Activated CD4-positive, alpha-beta memory T cell treated with anti-CD3 and anti-CD28 coated beads for 36 hours (primary cell): ENCODE results near the gene ANKRD12. TPM values are rescaled to one million over a fixed set of nuclear protein-coding genes. Genes with fewer than 3 reads are reported as not detected.

Experiments
- CTCF ChIA-PET: fragments of 350-600 bp; sonication (Branson Sonifier 250); formaldehyde crosslinking; loops from one replicate; lab custom pipeline; 2021; ENCODE audit warnings: antibody characterized with exemption, inconsistent platforms; lab: Charles Lee
- POLR2A ChIA-PET: fragments of 350-600 bp; sonication (Branson Sonifier 250); formaldehyde crosslinking; loops from one replicate; lab custom pipeline; 2021; ENCODE audit warnings: antibody characterized with exemption; lab: Charles Lee
- DNase-seq: peaks from one replicate; pipeline ENCODE4 v3.0.0-alpha.2; 2020
- H3K27ac Mint-ChIP-seq: one replicate; pipeline ENCODE4 v1.8.0; 2021; ENCODE audit warnings: mixed read lengths
- H3K27me3 Mint-ChIP-seq: one replicate; pipeline ENCODE4 v1.8.0; 2021; ENCODE audit warnings: mixed read lengths
- H3K36me3 Mint-ChIP-seq: one replicate; pipeline ENCODE4 v1.8.0; 2021; ENCODE audit warnings: mixed read lengths
- H3K4me1 Mint-ChIP-seq: one replicate; pipeline ENCODE4 v1.8.0; 2021; ENCODE audit warnings: low read depth, mixed read lengths
- H3K4me3 Mint-ChIP-seq: one replicate; pipeline ENCODE4 v1.8.0; 2021; ENCODE audit warnings: mild to moderate bottlenecking, mixed read lengths
- H3K9me3 Mint-ChIP-seq: one replicate; pipeline ENCODE4 v1.8.0; 2021; ENCODE audit warnings: mixed read lengths
- intact Hi-C: fragments of 100-400 bp; cut with micrococcal nuclease; formaldehyde crosslinking; loops from one replicate; pipeline ENCODE4 v1.15.1; 2023
- total RNA-seq, 2 experiments: library from RNA; stranded (reverse); gene quantifications; one replicate each; pipeline ENCODE4 v1.2.3, GENCODE V29; 2021

The ANKRD12 gene
- total RNA-seq, 2 experiments from 2014 or later, result 77.8 to 83.9 TPM

- Mint-ChIP-seq H3K4me1 (peaks cover 58% of the 10 kb centered on the region), H3K27me3 (no peaks in the 10 kb centered on the region), H3K27ac (peak overlapping the region; percentile 95), H3K36me3 (peaks cover 76% of the 10 kb centered on the region), H3K9me3 (no peaks in the 10 kb centered on the region), H3K4me3 (peak overlapping the region; percentile 90)
- DNase-seq, result no peak
- POLR2A ChIA-PET, result interaction anchor here (1.0 to 8.0 kb wide), 8 partner anchors 11 to 35 kb away, joined by 3 to 178 read pairs (median 55); partner anchors contain the start of gene ANKRD12
- CTCF ChIA-PET, result interaction anchor here (1.3 to 4.7 kb wide), 3 partner anchors 11 to 411 kb away, joined by 3 to 28 read pairs (median 11); no protein-coding TSS in a partner anchor
- intact Hi-C loops, result no loop called here
Observed at GRCh38 chr18:9105420-9105819, 31.2 kb upstream of the ANKRD12 start.

DNA sequence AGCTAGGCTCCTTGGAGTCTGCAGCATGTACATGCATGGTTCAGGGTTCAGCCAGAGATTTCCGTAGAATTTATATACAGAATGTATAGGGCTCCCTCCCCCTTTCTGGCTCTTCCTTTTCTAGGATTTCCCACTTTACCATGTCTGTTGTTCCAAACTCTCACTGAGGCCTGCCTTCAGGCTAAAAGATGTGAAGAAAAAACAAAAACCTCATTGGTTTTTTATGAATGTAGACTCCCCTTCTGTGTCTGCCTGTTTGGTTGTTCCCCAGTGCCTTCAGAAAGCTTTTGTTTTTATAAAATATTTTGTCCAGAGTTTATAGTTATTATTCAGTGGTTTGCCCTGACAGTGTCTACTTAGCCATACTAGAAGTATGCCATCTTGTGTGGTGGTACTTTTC lies 30.5 kb upstream of the ANKRD12 start:
- no peaks in the 10 kb centered on the region for H3K9me3 Mint-ChIP-seq
- peak overlapping the region; percentile 90 for H3K4me3 Mint-ChIP-seq
- CTCF ChIA-PET, result interaction anchor here (0.7 to 4.7 kb wide), 4 partner anchors 10 to 410 kb away, joined by 3 to 28 read pairs (median 7); no protein-coding TSS in a partner anchor
- intact Hi-C loops, result loop anchor here (2.0 kb wide), 1 partner anchor 15 kb away; no protein-coding TSS in a partner anchor
- H3K4me1 Mint-ChIP-seq, result peaks cover 62% of the 10 kb centered on the region
- POLR2A ChIA-PET, result interaction anchor here (1.0 to 8.0 kb wide), 8 partner anchors 10 to 34 kb away, joined by 4 to 178 read pairs (median 55); partner anchors contain the start of gene ANKRD12
- H3K36me3 Mint-ChIP-seq, result peaks cover 82% of the 10 kb centered on the region
- no peaks in the 10 kb centered on the region for H3K27me3 Mint-ChIP-seq
- DNase-seq, result no peak
- peak overlapping the region; percentile 95 for H3K27ac Mint-ChIP-seq

DNA sequence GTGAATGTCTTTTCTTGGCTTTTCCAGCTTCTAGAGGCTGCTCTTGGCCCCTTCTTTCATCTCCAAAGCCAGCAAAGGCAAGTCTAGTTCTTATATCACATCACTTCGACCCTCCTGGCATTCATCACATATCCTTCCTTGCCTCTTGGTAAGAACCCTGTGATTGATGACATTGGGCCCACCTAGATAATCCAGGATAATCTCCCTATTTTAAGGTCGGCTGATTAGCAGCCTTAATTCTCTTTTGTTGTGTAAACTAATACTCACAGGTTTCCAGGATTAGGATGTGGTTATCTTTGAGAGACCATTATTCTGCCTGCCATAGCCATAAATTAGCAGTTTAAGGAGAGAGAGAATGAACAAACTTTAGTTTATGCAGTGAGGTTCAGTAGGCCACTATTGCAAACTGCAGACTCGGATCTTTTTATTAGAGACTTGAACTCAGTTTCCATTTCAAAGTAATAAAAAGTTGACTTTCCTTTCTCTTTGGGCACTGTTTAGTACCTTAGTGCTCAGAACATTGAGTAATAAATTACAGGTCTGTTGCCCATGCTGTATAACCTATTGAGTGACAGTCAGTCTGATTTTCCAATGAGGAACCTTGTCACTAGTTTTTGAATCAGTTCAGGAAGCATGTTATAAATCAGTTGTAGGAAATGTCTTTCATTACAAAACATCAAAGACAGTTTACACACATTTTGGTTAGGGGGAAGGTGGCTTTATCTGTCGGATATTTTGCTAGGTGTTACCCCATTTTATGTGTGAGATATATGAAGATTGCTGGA lies 29.6 kb upstream of the ANKRD12 start:
- H3K4me3 Mint-ChIP-seq, result peak overlapping the region; percentile 90
- H3K9me3 Mint-ChIP-seq, result no peaks in the 10 kb centered on the region
- H3K27ac Mint-ChIP-seq, result peak overlapping the region; percentile 95
- no peaks in the 10 kb centered on the region for H3K27me3 Mint-ChIP-seq
- ChIA-PET POLR2A (interaction anchor here (1.0 to 8.4 kb wide), 14 partner anchors 9 to 33 kb away, joined by 3 to 178 read pairs (median 27); partner anchors contain the start of gene ANKRD12), CTCF (interaction anchor here (0.7 to 4.7 kb wide), 2 partner anchors 10 to 296 kb away, joined by 3 to 28 read pairs; no protein-coding TSS in a partner anchor)
- H3K4me1 Mint-ChIP-seq, result peaks cover 60% of the 10 kb centered on the region
- DNase-seq, result no peak
- peaks cover 85% of the 10 kb centered on the region for H3K36me3 Mint-ChIP-seq
- intact Hi-C loops, result loop anchor here (2.0 kb wide), 1 partner anchor 16 kb away; no protein-coding TSS in a partner anchor

- CTCF ChIA-PET, result interaction anchor here (0.7 to 1.7 kb wide), 4 partner anchors 10 to 36 kb away, joined by 3 to 6 read pairs (median 4); no protein-coding TSS in a partner anchor
- intact Hi-C loops, result no loop called here
- H3K27me3 Mint-ChIP-seq, result no peaks in the 10 kb centered on the region
- DNase-seq, result no peak
- POLR2A ChIA-PET, result interaction anchor here (0.7 to 8.4 kb wide), 11 partner anchors 9 to 84 kb away, joined by 3 to 95 read pairs (median 10); partner anchors contain the start of gene ANKRD12
- peak overlapping the region; percentile 90 for H3K4me3 Mint-ChIP-seq
- peaks cover 79% of the 10 kb centered on the region for H3K4me1 Mint-ChIP-seq
- peaks cover 83% of the 10 kb centered on the region for H3K36me3 Mint-ChIP-seq
- H3K9me3 Mint-ChIP-seq, result no peaks in the 10 kb centered on the region
- peak overlapping the region; percentile 75 for H3K27ac Mint-ChIP-seq
Observed at GRCh38 chr18:9108911-9109310, 27.7 kb upstream of the ANKRD12 start.

DNA sequence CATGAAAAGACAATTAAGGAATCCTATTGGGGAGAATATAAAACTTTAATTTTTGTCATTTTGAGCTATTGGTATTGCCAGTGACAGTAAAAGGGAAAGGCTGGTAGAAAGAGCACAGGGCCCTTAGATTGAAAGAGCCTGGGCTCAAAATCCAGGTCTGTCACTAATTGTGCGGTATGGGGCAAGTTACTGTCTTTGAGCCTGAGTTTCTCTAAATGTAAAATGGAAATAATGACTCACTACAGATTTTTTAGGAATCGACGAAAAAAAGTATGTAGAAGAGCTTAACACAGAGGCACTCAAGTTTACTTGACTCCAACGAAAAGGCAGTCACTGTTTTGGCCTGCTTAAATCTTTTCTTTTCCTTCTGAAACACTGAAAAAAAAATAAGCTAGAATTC lies 27.1 kb upstream of the ANKRD12 start:
- H3K9me3 Mint-ChIP-seq, result no peaks in the 10 kb centered on the region
- no peak for DNase-seq
- H3K27ac Mint-ChIP-seq, result peak overlapping the region; percentile 75
- intact Hi-C loops, result no loop called here
- POLR2A ChIA-PET, result interaction anchor here (0.8 to 8.4 kb wide), 11 partner anchors 8 to 38 kb away, joined by 3 to 95 read pairs (median 10); partner anchors contain the start of gene ANKRD12
- H3K4me1 Mint-ChIP-seq, result peaks cover 82% of the 10 kb centered on the region
- CTCF ChIA-PET, result interaction anchor here (0.9 to 1.7 kb wide), 5 partner anchors 9 to 36 kb away, joined by 3 to 6 read pairs (median 4); partner anchors contain the start of gene ANKRD12
- H3K36me3 Mint-ChIP-seq, result peaks cover 77% of the 10 kb centered on the region
- H3K4me3 Mint-ChIP-seq, result peak overlapping the region; percentile 90
- no peaks in the 10 kb centered on the region for H3K27me3 Mint-ChIP-seq

DNA sequence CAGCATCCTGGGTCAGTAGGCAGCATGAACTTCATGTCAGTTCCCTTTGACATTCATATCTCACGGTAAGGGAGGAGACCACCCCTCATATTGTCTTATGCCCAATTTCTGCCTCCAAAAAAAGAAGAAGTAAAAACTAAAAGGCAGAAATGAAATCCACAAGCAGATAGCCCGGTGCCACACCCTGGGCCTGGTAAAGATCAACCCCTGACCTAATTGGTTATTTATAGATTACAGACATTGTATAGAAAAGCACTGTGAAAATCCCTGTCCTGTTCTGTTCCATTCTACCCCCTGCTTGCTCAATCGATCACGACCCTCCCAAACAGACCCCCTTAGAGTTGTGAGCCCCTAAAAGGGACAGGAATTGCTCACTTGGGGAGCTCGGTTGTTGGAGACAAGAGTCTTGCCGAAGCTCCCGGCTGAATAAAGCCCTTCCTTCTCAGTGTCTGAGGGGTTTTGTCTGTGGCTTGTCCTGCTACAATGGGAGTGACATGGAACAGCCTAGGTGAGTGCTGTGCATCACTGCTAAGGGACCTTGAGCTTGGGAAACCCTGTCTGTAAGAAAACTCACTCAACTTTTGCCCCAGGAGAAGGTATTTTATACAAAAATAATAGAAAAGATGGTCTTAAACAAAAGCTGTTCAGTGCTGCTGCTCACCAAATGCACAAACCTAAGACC lies 23.0 kb upstream of the ANKRD12 start:
- Mint-ChIP-seq H3K27me3 (no peaks in the 10 kb centered on the region), H3K27ac (peak overlapping the region; percentile 83), H3K9me3 (no peaks in the 10 kb centered on the region), H3K4me3 (peak overlapping the region; percentile 38), H3K36me3 (peaks cover 71% of the 10 kb centered on the region), H3K4me1 (peaks cover 86% of the 10 kb centered on the region)
- ChIA-PET POLR2A (interaction anchor here (1.0 to 8.4 kb wide), 6 partner anchors 10 to 34 kb away, joined by 3 to 109 read pairs (median 50); partner anchors contain the start of genes ANKRD12 and NDUFV2), CTCF (interaction anchor here (1.5 kb wide), 1 partner anchor 31 kb away, joined by 4 read pairs; no protein-coding TSS in a partner anchor)
- intact Hi-C loops, result loop anchor here (10.0 kb wide), 1 partner anchor 1159 kb away; no protein-coding TSS in a partner anchor
- DNase-seq, result no peak

DNA sequence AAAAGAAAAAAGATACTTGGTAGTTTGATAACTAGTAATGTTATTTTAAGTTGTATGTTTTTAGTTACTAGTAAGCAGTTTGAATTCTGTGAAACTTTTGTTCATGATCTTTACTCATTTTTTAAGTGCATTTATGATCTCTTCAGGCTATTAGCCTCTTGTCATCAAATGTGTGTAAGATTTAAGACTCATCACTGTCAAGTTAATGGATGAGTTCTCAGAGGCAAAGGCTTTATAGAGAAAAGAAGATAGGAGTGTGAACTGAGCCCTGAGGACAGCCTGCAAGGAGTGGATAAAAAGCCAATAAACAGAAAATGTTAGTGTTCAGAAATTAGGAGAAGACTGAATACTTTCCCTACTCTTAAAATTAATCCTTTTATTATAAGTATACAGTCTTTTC lies 20.6 kb upstream of the ANKRD12 start:
- H3K27me3 Mint-ChIP-seq, result no peaks in the 10 kb centered on the region
- ChIA-PET CTCF (interaction anchor here (1.6 to 4.5 kb wide), 2 partner anchors 12 to 42 kb away, joined by 4 to 28 read pairs; partner anchors contain the start of gene NDUFV2), POLR2A (interaction anchor here (1.2 to 8.2 kb wide), 8 partner anchors 8 to 42 kb away, joined by 3 to 109 read pairs (median 36); partner anchors contain the start of genes ANKRD12 and NDUFV2)
- intact Hi-C loops, result loop anchor here (10.0 kb wide), 1 partner anchor 1161 kb away; no protein-coding TSS in a partner anchor
- no peaks in the 10 kb centered on the region for H3K9me3 Mint-ChIP-seq
- peak overlapping the region; percentile 78 for H3K4me3 Mint-ChIP-seq
- peaks cover 81% of the 10 kb centered on the region for H3K4me1 Mint-ChIP-seq
- peaks cover 64% of the 10 kb centered on the region for H3K36me3 Mint-ChIP-seq
- no peak for DNase-seq
- H3K27ac Mint-ChIP-seq, result peak overlapping the region; percentile 97

DNA sequence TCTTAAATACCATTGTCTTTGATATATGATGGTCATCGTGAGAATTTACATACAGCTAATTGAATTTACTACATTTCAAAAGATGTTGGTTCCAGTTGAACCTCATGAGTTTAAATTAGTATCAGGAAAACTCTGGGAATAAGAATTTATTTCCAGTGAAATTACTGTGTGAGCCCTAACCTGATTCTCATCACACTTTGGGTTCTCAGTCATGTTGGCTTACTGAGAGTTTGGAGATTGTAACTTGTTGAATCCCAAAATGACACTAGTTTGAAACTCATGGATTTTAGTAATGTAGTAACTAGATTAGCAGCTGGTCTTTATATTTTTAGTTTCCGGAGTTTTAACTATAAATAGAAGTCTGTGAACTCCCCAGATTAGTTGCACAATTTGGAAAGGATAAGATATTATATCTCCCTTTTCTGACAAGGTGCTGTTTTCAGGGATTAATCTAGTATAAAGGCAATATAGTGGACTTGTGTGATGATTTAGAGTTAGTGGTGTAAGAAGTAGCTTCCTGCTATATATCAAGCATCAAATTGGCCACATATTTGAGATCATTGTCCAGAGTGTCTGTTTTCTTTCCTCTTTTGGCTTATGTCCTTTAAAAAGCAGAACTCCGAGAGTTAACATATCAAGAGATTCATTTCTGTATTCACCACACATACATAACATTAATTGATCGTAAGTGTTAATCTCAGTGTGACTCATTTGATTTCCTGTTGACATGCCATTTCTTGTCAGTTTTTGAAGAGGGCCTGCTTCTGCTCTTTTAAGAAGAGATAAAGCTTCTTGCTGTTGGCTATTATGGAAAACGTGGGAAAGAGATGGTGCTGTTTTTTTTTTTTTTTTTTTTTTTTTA lies 18.4 kb upstream of the ANKRD12 start:
- H3K4me1 Mint-ChIP-seq, result peaks cover 81% of the 10 kb centered on the region
- peak overlapping the region; percentile 72 for H3K4me3 Mint-ChIP-seq
- POLR2A ChIA-PET, result interaction anchor here (0.6 to 8.2 kb wide), 14 partner anchors 9 to 45 kb away, joined by 3 to 109 read pairs (median 10); partner anchors contain the start of genes ANKRD12 and NDUFV2
- peak overlapping the region; percentile 97 for H3K27ac Mint-ChIP-seq
- intact Hi-C loops, result loop anchor here (1.0 to 10.0 kb wide), 6 partner anchors 16 to 1163 kb away; partner anchors contain the start of genes ANKRD12 and NDUFV2
- DNase-seq, result no peak
- H3K9me3 Mint-ChIP-seq, result no peaks in the 10 kb centered on the region
- CTCF ChIA-PET, result interaction anchor here (0.6 to 4.5 kb wide), 9 partner anchors 9 to 44 kb away, joined by 3 to 28 read pairs (median 3); partner anchors contain the start of genes ANKRD12 and NDUFV2
- no peaks in the 10 kb centered on the region for H3K27me3 Mint-ChIP-seq
- peaks cover 67% of the 10 kb centered on the region for H3K36me3 Mint-ChIP-seq

- Mint-ChIP-seq H3K27me3 (no peaks in the 10 kb centered on the region), H3K27ac (peak overlapping the region; percentile 75), H3K36me3 (peaks cover 71% of the 10 kb centered on the region), H3K4me1 (peaks cover 73% of the 10 kb centered on the region), H3K9me3 (no peaks in the 10 kb centered on the region), H3K4me3 (no peak overlapping the region)
- DNase-seq, result no peak
- POLR2A ChIA-PET, result interaction anchor here (0.8 kb wide), 1 partner anchor 31 kb away, joined by 3 read pairs; no protein-coding TSS in a partner anchor
- CTCF ChIA-PET, result no interaction called here
- intact Hi-C loops, result no loop called here
Observed at GRCh38 chr18:9120796-9121195, 15.8 kb upstream of the ANKRD12 start.

DNA sequence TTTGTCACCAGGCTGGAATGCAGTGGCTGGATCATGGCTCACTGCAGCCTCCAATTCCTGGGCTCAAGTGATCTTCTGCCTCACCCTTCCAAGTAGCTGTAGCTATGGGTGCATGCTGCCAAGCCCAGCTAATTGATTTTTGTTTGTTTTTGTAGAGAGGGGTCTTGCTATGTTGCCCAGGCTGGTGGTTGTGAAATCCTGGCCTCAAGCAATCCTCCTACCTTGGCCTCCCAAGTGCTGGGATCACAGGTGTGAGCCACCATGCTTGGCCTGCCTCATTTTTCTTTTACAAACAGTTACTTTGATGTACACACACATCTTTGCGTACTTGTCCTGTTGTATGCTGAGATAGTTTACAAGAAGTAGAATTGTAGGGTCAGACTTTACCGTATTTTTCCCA lies 13.1 kb upstream of the ANKRD12 start:
- H3K9me3 Mint-ChIP-seq, result no peaks in the 10 kb centered on the region
- CTCF ChIA-PET, result no interaction called here
- no peak overlapping the region for H3K4me3 Mint-ChIP-seq
- peak overlapping the region; percentile 33 for H3K27ac Mint-ChIP-seq
- DNase-seq, result no peak
- H3K4me1 Mint-ChIP-seq, result peaks cover 57% of the 10 kb centered on the region
- intact Hi-C loops, result no loop called here
- peaks cover 70% of the 10 kb centered on the region for H3K36me3 Mint-ChIP-seq
- POLR2A ChIA-PET, result interaction anchor here (1.0 kb wide), 1 partner anchor 11 kb away, joined by 4 read pairs; no protein-coding TSS in a partner anchor
- H3K27me3 Mint-ChIP-seq, result no peaks in the 10 kb centered on the region
